A673 (cell line): ENCODE measurements around the gene CYP24A1.

ENCODE experiments used
- EZH2 ChIP-seq: fragments of 200-600 bp; sonication (generic); IDR thresholded peaks from 2 replicates; pipeline ENCODE4 v1.6.1; 2017; ENCODE audit warnings: borderline replicate concordance, low read depth, mild to moderate bottlenecking, mixed read lengths, antibody characterized with exemption, low read length; ENCODE audit not compliant: poor library complexity, severe bottlenecking
- TF ChIP-seq, protein P1 (sequence below): fragments of 300-800, 200-600 bp; sonication (generic); conservative IDR thresholded peaks from 2 replicates; pipeline ENCODE4 v1.5.1; 2017; ENCODE audit warnings: low read depth, mild to moderate bottlenecking, antibody characterized with exemption, low read length, moderate library complexity, mixed read lengths

DNA sequence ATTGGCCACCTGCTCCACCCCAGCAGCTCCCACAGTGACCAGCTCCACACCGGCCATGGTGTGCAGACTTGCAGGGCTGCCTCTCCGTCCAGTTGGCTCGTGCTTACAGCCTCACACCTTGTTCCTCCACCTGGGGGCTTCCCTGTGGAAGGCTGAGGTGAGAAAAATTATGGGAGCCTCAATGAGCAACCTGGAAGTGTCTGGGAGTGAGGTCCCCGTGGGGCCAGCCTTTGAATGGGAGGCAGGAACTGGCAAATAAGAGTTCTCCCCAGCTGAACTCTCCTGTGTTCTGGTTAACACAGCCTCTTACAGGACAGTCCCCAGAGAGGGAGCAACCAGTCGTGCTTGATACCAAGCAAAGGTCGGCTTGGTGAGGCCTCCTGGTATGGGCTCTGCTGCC, 30.3 kb upstream of the CYP24A1 start:
- TF ChIP-seq EZH2 = no peak
- TF ChIP-seq, protein P1, sequence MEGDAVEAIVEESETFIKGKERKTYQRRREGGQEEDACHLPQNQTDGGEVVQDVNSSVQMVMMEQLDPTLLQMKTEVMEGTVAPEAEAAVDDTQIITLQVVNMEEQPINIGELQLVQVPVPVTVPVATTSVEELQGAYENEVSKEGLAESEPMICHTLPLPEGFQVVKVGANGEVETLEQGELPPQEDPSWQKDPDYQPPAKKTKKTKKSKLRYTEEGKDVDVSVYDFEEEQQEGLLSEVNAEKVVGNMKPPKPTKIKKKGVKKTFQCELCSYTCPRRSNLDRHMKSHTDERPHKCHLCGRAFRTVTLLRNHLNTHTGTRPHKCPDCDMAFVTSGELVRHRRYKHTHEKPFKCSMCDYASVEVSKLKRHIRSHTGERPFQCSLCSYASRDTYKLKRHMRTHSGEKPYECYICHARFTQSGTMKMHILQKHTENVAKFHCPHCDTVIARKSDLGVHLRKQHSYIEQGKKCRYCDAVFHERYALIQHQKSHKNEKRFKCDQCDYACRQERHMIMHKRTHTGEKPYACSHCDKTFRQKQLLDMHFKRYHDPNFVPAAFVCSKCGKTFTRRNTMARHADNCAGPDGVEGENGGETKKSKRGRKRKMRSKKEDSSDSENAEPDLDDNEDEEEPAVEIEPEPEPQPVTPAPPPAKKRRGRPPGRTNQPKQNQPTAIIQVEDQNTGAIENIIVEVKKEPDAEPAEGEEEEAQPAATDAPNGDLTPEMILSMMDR = no peak
